H9 (cell line): ENCODE results near the gene ISY1. TPM values are rescaled to one million over a fixed set of nuclear protein-coding genes. Genes with fewer than 3 reads are reported as not detected.

Source experiments
- DNase-seq: peaks from one replicate; pipeline ENCODE4 v3.0.0-alpha.2; 2017
- H2AFZ ChIP-seq: one replicate; pipeline ENCODE4 v1.6.1; 2013; ENCODE audit warnings: mild to moderate bottlenecking, low read length, control low read depth, moderate library complexity
- H2AK5ac ChIP-seq: 2 replicates; pipeline ENCODE4 v1.6.1; 2013; ENCODE audit warnings: low read length, control low read depth, mixed read lengths; ENCODE audit not compliant: insufficient read length
- H2BK120ac ChIP-seq: one replicate; pipeline ENCODE4 v1.6.1; 2013; ENCODE audit warnings: low read depth, mild to moderate bottlenecking, low read length, control low read depth, inconsistent platforms; ENCODE audit not compliant: poor library complexity, severe bottlenecking
- H2BK12ac ChIP-seq: 2 replicates; pipeline ENCODE4 v1.6.1; 2013; ENCODE audit warnings: low read length, control low read depth, mixed read lengths, low read depth; ENCODE audit not compliant: insufficient read length
- H2BK15ac ChIP-seq: 2 replicates; pipeline ENCODE4 v1.6.1; 2013; ENCODE audit warnings: low read depth, low read length, control low read depth
- H2BK20ac ChIP-seq: one replicate; pipeline ENCODE4 v1.6.1; 2013; ENCODE audit warnings: low read depth, mild to moderate bottlenecking, low read length, control low read depth, inconsistent platforms; ENCODE audit not compliant: poor library complexity, severe bottlenecking
- H2BK5ac ChIP-seq: 2 replicates; pipeline ENCODE4 v1.6.1; 2013; ENCODE audit warnings: low read length, control low read depth, mixed read lengths; ENCODE audit not compliant: insufficient read length
- H3K14ac ChIP-seq: 2 replicates; pipeline ENCODE4 v1.6.1; 2013; ENCODE audit warnings: low read length, control low read depth; ENCODE audit not compliant: insufficient read depth
- H3K18ac ChIP-seq: 2 replicates; pipeline ENCODE4 v1.6.1; 2013; ENCODE audit warnings: low read depth, mild to moderate bottlenecking, mixed read lengths, low read length, control low read depth; ENCODE audit not compliant: insufficient read length
- H3K23ac ChIP-seq: 2 replicates; pipeline ENCODE4 v1.6.1; 2013; ENCODE audit warnings: low read length, control low read depth, mixed read lengths, low read depth; ENCODE audit not compliant: insufficient read length
- H3K23me2 ChIP-seq: 2 replicates; pipeline ENCODE4 v1.6.1; 2013; ENCODE audit warnings: low read depth, mild to moderate bottlenecking, mixed read lengths, low read length, control low read depth; ENCODE audit not compliant: insufficient read length, poor library complexity, severe bottlenecking
- H3K27ac ChIP-seq: 2 replicates; pipeline ENCODE4 v1.5.1; 2013; ENCODE audit warnings: low read length, control low read depth, mixed read lengths, low read depth; ENCODE audit not compliant: insufficient read length
- H3K27me3 ChIP-seq: 2 replicates; pipeline ENCODE4 v1.6.1; 2013; ENCODE audit warnings: low read length, control low read depth, inconsistent platforms; ENCODE audit not compliant: insufficient read depth
- H3K4ac ChIP-seq: 2 replicates; pipeline ENCODE4 v1.6.1; 2013; ENCODE audit warnings: low read depth, mild to moderate bottlenecking, control low read depth, inconsistent platforms, low read length, moderate library complexity
- H3K4me1 ChIP-seq: 2 replicates; pipeline ENCODE4 v1.6.1; 2013; ENCODE audit warnings: low read length, control low read depth, inconsistent platforms; ENCODE audit not compliant: insufficient read depth
- H3K4me2 ChIP-seq: 2 replicates; pipeline ENCODE4 v1.6.1; 2013; ENCODE audit warnings: low read length, control low read depth, mixed read lengths; ENCODE audit not compliant: insufficient read length, insufficient read depth
- H3K56ac ChIP-seq: 2 replicates; pipeline ENCODE4 v1.6.1; 2013; ENCODE audit warnings: low read depth, mild to moderate bottlenecking, mixed read lengths, low read length, control low read depth; ENCODE audit not compliant: insufficient read length
- H3K79me1 ChIP-seq: 2 replicates; pipeline ENCODE4 v1.6.1; 2013; ENCODE audit warnings: low read depth, mild to moderate bottlenecking, moderate library complexity, low read length, control low read depth, inconsistent platforms; ENCODE audit not compliant: insufficient read depth, poor library complexity, severe bottlenecking
- H3K79me2 ChIP-seq: 2 replicates; pipeline ENCODE4 v1.6.1; 2013; ENCODE audit warnings: low read length, control low read depth, inconsistent platforms; ENCODE audit not compliant: insufficient read depth
- H3K9ac ChIP-seq: 2 replicates; pipeline ENCODE4 v1.6.1; 2013; ENCODE audit warnings: low read length, control low read depth, mixed read lengths; ENCODE audit not compliant: insufficient read length; ENCODE audit errors: extremely low read depth
- H3K9me3 ChIP-seq: one replicate; pipeline ENCODE4 v1.6.1; 2013; ENCODE audit warnings: low read depth, low read length, inconsistent platforms; ENCODE audit not compliant: control insufficient read depth
- H3T11ph ChIP-seq: one replicate; pipeline ENCODE4 v1.6.1; 2013; ENCODE audit warnings: mild to moderate bottlenecking, low read length, control low read depth, inconsistent platforms
- H4K20me1 ChIP-seq: one replicate; pipeline ENCODE4 v1.6.1; 2013; ENCODE audit not compliant: control insufficient read depth, insufficient read length, insufficient read depth
- H4K5ac ChIP-seq: 2 replicates; pipeline ENCODE4 v1.6.1; 2013; ENCODE audit warnings: low read depth, mild to moderate bottlenecking, mixed read lengths, low read length, control low read depth; ENCODE audit not compliant: insufficient read length
- H4K8ac ChIP-seq: replicated peaks from 2 replicates; pipeline ENCODE4 v1.6.1; 2013; ENCODE audit warnings: low read length, control low read depth, mixed read lengths, low read depth; ENCODE audit not compliant: insufficient read length
- H4K91ac ChIP-seq: 2 replicates; pipeline ENCODE4 v1.6.1; 2013; ENCODE audit warnings: low read depth, mild to moderate bottlenecking, moderate library complexity, mixed read lengths, low read length, control low read depth; ENCODE audit not compliant: insufficient read length
- H3K27ac Mint-ChIP-seq, 3 experiments: 2 replicates in 2 of 3; 3 replicates in 1 of 3; pipeline ENCODE4 v1.8.0; 2020 to 2021; ENCODE audit warnings: mixed read lengths in 3 of 3, mild to moderate bottlenecking in 1 of 3, moderate library complexity in 1 of 3
- H3K27me3 Mint-ChIP-seq: 2 replicates; pipeline ENCODE4 v1.8.0; 2021; ENCODE audit warnings: low read depth, mild to moderate bottlenecking, moderate library complexity, mixed read lengths
- H3K36me3 Mint-ChIP-seq, 3 experiments: 2 replicates in 2 of 3; 3 replicates in 1 of 3; pipeline ENCODE4 v1.8.0; 2020 to 2021; ENCODE audit warnings: low read depth in 3 of 3, mixed read lengths in 3 of 3; ENCODE audit not compliant: insufficient read depth in 1 of 3
- H3K4me1 Mint-ChIP-seq, 2 experiments: 2 replicates each; pipeline ENCODE4 v1.8.0; 2020; ENCODE audit warnings: mixed read lengths in 2 of 2
- H3K4me3 Mint-ChIP-seq, 2 experiments: 2 replicates in 1 of 2; 3 replicates in 1 of 2; pipeline ENCODE4 v1.8.0; 2020 to 2021; ENCODE audit warnings: mild to moderate bottlenecking in 2 of 2, mixed read lengths in 2 of 2, moderate library complexity in 1 of 2
- H3K9me3 Mint-ChIP-seq, 2 experiments: 2 replicates in 1 of 2; 3 replicates in 1 of 2; pipeline ENCODE4 v1.8.0; 2020; ENCODE audit warnings: mild to moderate bottlenecking in 2 of 2, mixed read lengths in 2 of 2, moderate library complexity in 1 of 2
- CTCF ChIP-seq: fragments of 200-600 bp; sonication (generic); conservative IDR thresholded peaks from 3 replicates; pipeline ENCODE4 v1.8.0; 2021; ENCODE audit warnings: antibody characterized with exemption, mild to moderate bottlenecking
- WGBS: extraction: QIAGEN DNeasy Blood & Tissue Kit; methylation state at CpG from one replicate; pipeline ENCODE4 v1.1.7; 2013; ENCODE audit warnings: missing lambda C conversion rate, low lambda C conversion rate, mixed read lengths; ENCODE audit not compliant: insufficient read length; ENCODE audit errors: extremely low coverage; 5-methylcytosine and 5-hydroxymethylcytosine counted together
- total RNA-seq: library from RNA; stranded (reverse); gene quantifications from 2 replicates; pipeline ENCODE4 v1.2.1, GENCODE V29; 2021

The ISY1 gene
- total RNA-seq, 1 experiment from 2014 or later, result 28.1 TPM

DNA sequence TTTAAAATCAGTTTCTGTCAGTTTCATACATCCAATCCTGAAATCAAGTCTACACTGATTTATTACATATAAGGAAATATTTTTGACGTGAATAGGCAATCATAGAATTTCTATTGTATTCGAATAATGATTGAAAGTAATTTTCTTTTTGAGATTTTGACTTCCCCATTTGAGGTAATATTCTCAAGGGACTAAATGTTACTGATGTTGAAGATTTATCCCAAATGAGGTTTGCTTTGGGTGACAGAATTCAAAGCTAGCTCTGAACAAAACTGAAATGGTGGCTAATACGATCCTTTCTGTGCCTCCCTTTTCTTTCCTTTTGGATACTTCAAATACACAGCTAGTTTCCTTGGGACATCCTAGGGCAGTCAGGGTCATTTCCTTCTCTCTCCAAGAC is 35.7 kb upstream of the ISY1 start:
- no peak overlapping the region for H4K5ac ChIP-seq
- H3K79me2 ChIP-seq, result no peaks in the 10 kb centered on the region
- no peak overlapping the region for H2BK15ac ChIP-seq
- Mint-ChIP-seq H3K27ac (no peak overlapping the region), H3K36me3 (no peaks in the 10 kb centered on the region), H3K27me3 (no peaks in the 10 kb centered on the region; the same call in 1 of the 2 replicates), H3K4me3 (no peak overlapping the region), H3K9me3 (no peaks in the 10 kb centered on the region), H3K4me1 (no peaks in the 10 kb centered on the region)
- no peaks in the 10 kb centered on the region for H3K4me1 ChIP-seq
- no peak overlapping the region for H2AFZ ChIP-seq
- H3K4me2 ChIP-seq, result no peak overlapping the region
- no peak overlapping the region for H3K56ac ChIP-seq
- no peaks in the 10 kb centered on the region for H3K23me2 ChIP-seq
- no peak overlapping the region for H2AK5ac ChIP-seq
- H3K27me3 ChIP-seq, result no peaks in the 10 kb centered on the region
- no peaks in the 10 kb centered on the region for H3K79me1 ChIP-seq
- no peak overlapping the region for H4K91ac ChIP-seq
- no peak overlapping the region for H2BK20ac ChIP-seq
- H2BK12ac ChIP-seq, result no peak overlapping the region
- no peak overlapping the region for H3K27ac ChIP-seq
- no peak overlapping the region for H3K18ac ChIP-seq
- no peak overlapping the region for H2BK120ac ChIP-seq
- TF ChIP-seq CTCF, result no peak
- DNase-seq, result no peak
- H4K8ac ChIP-seq, result no peak overlapping the region
- H3K9ac ChIP-seq, result no peak overlapping the region
- no peaks in the 10 kb centered on the region for H4K20me1 ChIP-seq
- no peak overlapping the region for H3T11ph ChIP-seq
- no peak overlapping the region for H3K14ac ChIP-seq
- no peaks in the 10 kb centered on the region for H3K9me3 ChIP-seq
- no CpG with 5 or more reads among the region's 3 CpGs for WGBS
- no peak overlapping the region for H2BK5ac ChIP-seq
- no peak overlapping the region for H3K4ac ChIP-seq
- H3K23ac ChIP-seq, result no peak overlapping the region
